ENCODE measurements around the gene GLI2. TPM values are rescaled to one million over a fixed set of nuclear protein-coding genes. Genes with fewer than 3 reads are reported as not detected.

The GLI2 gene
- total and polyA plus RNA-seq, 2 of the 4 experiments (the other 2 are of a cell fraction), result 3.8 to 26.0 TPM

- no peak overlapping the region for H3K4me2 ChIP-seq (ENCODE audit: low read depth, low read length)
- in situ Hi-C loops (cut with MboI; ENCODE audit: low sequenced_read_pairs), result loop anchor here (25.0 kb wide), 2 partner anchors 670 to 955 kb away; no protein-coding TSS in a partner anchor
- no peak overlapping the region for H4K8ac ChIP-seq (ENCODE audit: low read depth in 2 of 2, low read length in 2 of 2)
- peaks cover 3% of the 10 kb centered on the region; the same call in 1 of the 2 replicates for H3K9me1 ChIP-seq (ENCODE audit: insufficient read depth, low read length)
- ChIA-PET CTCF (interaction anchor here (1.0 kb wide), 1 partner anchor 378 kb away, joined by 3 read pairs; no protein-coding TSS in a partner anchor), POLR2A (ENCODE audit: unreplicated experiment) (no interaction called here)
- no peak overlapping the region for H3K56ac ChIP-seq (ENCODE audit: extremely low read depth, insufficient read depth, low read length)
- ATAC-seq (ENCODE audit: low read depth) (no peak), DNase-seq (no peak)
- peak overlapping the region; percentile 72; the same call in 1 of the 2 replicates for H2AK5ac ChIP-seq (ENCODE audit: low read depth, low read length)
- H3K79me1 ChIP-seq (ENCODE audit: low read depth in 1 of 2, low read length in 2 of 2), result no peaks in the 10 kb centered on the region
- H2BK5ac ChIP-seq (ENCODE audit: low read depth, low read length, poor library complexity, severe bottlenecking), result no peak overlapping the region
- H3K4me1 ChIP-seq (ENCODE audit: control insufficient read depth, insufficient read depth, low read length), result peaks cover 5% of the 10 kb centered on the region; the same call in 1 of the 2 replicates
- no peak overlapping the region for H3K9ac ChIP-seq (ENCODE audit: low read depth, low read length)
- H4K5ac ChIP-seq (ENCODE audit: low read depth, low read length), result no peak overlapping the region
- no peak overlapping the region for H2BK15ac ChIP-seq (ENCODE audit: low read depth, low read length)
- no peaks in the 10 kb centered on the region for H3K36me3 ChIP-seq (ENCODE audit: control insufficient read depth, insufficient read depth, low read length)
- H3K4me3 ChIP-seq (ENCODE audit: insufficient read depth, low read depth, low read length), result no peak overlapping the region
- no peak overlapping the region; the same call in 1 of the 2 replicates for H2BK120ac ChIP-seq (ENCODE audit: low read depth, low read length)
- TF ChIP-seq RAD21 (IDR thresholded peaks at IDR 0.05; ENCODE audit: low read length), result no peak
- H3K27ac ChIP-seq (ENCODE audit: insufficient read depth, low read length), result no peak overlapping the region
- peaks cover 8% of the 10 kb centered on the region for H3K27me3 ChIP-seq (ENCODE audit: control insufficient read depth, insufficient read depth, low read length)
- H3K9me3 ChIP-seq (ENCODE audit: control insufficient read depth, insufficient read depth, low read length), result no peaks in the 10 kb centered on the region
- H2BK20ac ChIP-seq (ENCODE audit: low read depth, low read length), result no peak overlapping the region
- H3K18ac ChIP-seq (ENCODE audit: low read depth, low read length), result no peak overlapping the region
- H4K91ac ChIP-seq (ENCODE audit: insufficient read depth, low read depth, low read length), result no peak overlapping the region; the same call in 1 of the 2 replicates
- intact Hi-C loops (cut with micrococcal nuclease), result loop anchor here (10.0 kb wide), 3 partner anchors 82 to 242 kb away; no protein-coding TSS in a partner anchor
- no peak overlapping the region for H2AK9ac ChIP-seq (replicated peaks; ENCODE audit: low read depth, low read length, poor library complexity)
- no TSS peak for BruUV-seq (replicated peaks)
- 0 out of 2 replicates have a peak overlapping the region, but pooled peaks have one; percentile 8 for H3K14ac ChIP-seq (replicated peaks; ENCODE audit: low read depth, low read length)
- no peak overlapping the region for H3K23ac ChIP-seq (ENCODE audit: low read depth, low read length)
- 92% methylated on average over 2 of the region's 6 CpGs; no CpG with 5 or more reads in 1 of the 2 experiments for WGBS, 2 experiments (ENCODE audit: extremely low coverage in 2 of 2, insufficient read length in 1 of 2)
- H4K20me1 ChIP-seq (ENCODE audit: insufficient read depth, low read length), result no peaks in the 10 kb centered on the region
- dilution Hi-C loops (cut with HindIII; ENCODE audit: low sequenced_read_pairs, unreplicated experiment), result no loop called here
- H3K4ac ChIP-seq (ENCODE audit: low read depth, low read length), result peak overlapping the region; percentile 24; the same call in 1 of the 2 replicates
- H2AFZ ChIP-seq (replicated peaks; ENCODE audit: low read length, poor library complexity), result no peak overlapping the region
Observed at GRCh38 chr2:120692691-120693090, 43.0 kb upstream of the GLI2 start.

Data from IMR-90 (cell line).